Measurements from ENCODE around the gene FSTL1. TPM values are rescaled to one million over a fixed set of nuclear protein-coding genes. Genes with fewer than 3 reads are reported as not detected.

Gene FSTL1, protein sequence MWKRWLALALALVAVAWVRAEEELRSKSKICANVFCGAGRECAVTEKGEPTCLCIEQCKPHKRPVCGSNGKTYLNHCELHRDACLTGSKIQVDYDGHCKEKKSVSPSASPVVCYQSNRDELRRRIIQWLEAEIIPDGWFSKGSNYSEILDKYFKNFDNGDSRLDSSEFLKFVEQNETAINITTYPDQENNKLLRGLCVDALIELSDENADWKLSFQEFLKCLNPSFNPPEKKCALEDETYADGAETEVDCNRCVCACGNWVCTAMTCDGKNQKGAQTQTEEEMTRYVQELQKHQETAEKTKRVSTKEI
- 100 to 1,000 TPM; 451 to 563 (median 556) TPM for polyA plus RNA-seq (ENCODE audit: insufficient read depth in 1 of 5, insufficient read length in 5 of 5, low replicate concordance in 1 of 5)
- long read RNA-seq, donor 1, full-length matches to known transcripts, result 193 of 269 reads
- long read RNA-seq, donor 1, partial matches to known transcripts, result 39 of 269 reads
- long read RNA-seq, donor 1, other reads (novel, unspliced or antisense), result 37 of 269 reads
- long read RNA-seq, donor 2, full-length matches to known transcripts, result 43 of 48 reads
- long read RNA-seq, donor 2, partial matches to known transcripts, result 0 of 48 reads
- long read RNA-seq, donor 2, other reads (novel, unspliced or antisense), result 5 of 48 reads
- long read RNA-seq, donor 3, full-length matches to known transcripts, result 109 of 140 reads
- long read RNA-seq, donor 3, partial matches to known transcripts, result 19 of 140 reads
- long read RNA-seq, donor 3, other reads (novel, unspliced or antisense), result 12 of 140 reads
- long read RNA-seq, donor 4, full-length matches to known transcripts, result 101 of 126 reads
- long read RNA-seq, donor 4, partial matches to known transcripts, result 13 of 126 reads
- long read RNA-seq, donor 4, other reads (novel, unspliced or antisense), result 12 of 126 reads
- long read RNA-seq, donor 5, full-length matches to known transcripts, result 172 of 241 reads
- long read RNA-seq, donor 5, partial matches to known transcripts, result 42 of 241 reads
- long read RNA-seq, donor 5, other reads (novel, unspliced or antisense), result 27 of 241 reads
- long read RNA-seq, donor 6, full-length matches to known transcripts, result 143 of 349 reads
- long read RNA-seq, donor 6, partial matches to known transcripts, result 177 of 349 reads
- long read RNA-seq, donor 6, other reads (novel, unspliced or antisense), result 29 of 349 reads
- long read RNA-seq, donor 7, full-length matches to known transcripts, result 104 of 151 reads
- long read RNA-seq, donor 7, partial matches to known transcripts, result 26 of 151 reads
- long read RNA-seq, donor 7, other reads (novel, unspliced or antisense), result 21 of 151 reads
- long read RNA-seq, donor 8, full-length matches to known transcripts, result 35 of 41 reads
- long read RNA-seq, donor 8, partial matches to known transcripts, result 0 of 41 reads
- long read RNA-seq, donor 8, other reads (novel, unspliced or antisense), result 6 of 41 reads

DNA sequence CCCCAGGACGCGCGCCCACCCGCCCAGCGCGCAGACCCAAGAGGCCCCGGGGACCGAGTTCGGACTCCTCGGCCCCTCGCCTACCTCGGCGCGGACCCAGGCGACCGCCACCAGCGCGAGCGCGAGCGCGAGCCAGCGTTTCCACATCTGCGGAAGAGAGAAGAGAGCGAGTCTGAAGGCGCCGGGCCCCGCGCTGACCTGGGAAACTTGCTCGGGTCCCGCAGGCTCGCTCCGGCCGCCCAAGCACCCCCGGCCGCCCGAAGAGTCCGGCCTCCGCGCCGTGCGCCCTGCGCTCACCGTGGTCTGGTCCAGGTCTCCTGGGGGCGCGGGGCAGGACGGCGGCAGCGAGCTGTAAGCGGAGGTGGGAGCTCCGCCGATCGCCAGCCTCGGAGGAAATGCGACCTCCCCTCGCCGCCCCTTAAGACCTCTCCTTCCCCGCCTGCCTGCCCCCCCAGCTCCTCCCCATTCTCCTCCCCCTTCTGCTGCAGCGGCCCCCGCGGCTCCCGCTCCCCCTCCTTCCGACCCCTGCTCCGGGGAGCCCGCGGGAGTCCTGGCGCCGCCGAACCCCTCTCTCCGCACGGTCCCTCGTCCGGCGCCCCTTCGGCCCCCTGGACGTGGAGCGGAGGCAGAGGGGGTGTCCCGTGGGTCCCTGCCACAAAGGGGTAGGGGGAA is at the start of gene FSTL1:
Gene FSTL1, minus strand, starts transcription at position 393 of the 672 bp plus-strand sequence. Its CDS starts 246 bp downstream, at position 147.
- DNase-seq, result peak; percentile 82 to 85

- peak in 1 of 2 donors; percentile 42 for DNase-seq
These were observed 48.0 kb upstream of the FSTL1 start for GRCh38 chr3:120498556-120499346.

- DNase-seq, result no peak
These were observed 47.0 kb upstream of the FSTL1 start for GRCh38 chr3:120497818-120498217.

- DNase-seq, result peak in 1 of 2 donors; percentile 42
These were observed 46.5 kb upstream of the FSTL1 start for GRCh38 chr3:120497336-120497735.

DNA sequence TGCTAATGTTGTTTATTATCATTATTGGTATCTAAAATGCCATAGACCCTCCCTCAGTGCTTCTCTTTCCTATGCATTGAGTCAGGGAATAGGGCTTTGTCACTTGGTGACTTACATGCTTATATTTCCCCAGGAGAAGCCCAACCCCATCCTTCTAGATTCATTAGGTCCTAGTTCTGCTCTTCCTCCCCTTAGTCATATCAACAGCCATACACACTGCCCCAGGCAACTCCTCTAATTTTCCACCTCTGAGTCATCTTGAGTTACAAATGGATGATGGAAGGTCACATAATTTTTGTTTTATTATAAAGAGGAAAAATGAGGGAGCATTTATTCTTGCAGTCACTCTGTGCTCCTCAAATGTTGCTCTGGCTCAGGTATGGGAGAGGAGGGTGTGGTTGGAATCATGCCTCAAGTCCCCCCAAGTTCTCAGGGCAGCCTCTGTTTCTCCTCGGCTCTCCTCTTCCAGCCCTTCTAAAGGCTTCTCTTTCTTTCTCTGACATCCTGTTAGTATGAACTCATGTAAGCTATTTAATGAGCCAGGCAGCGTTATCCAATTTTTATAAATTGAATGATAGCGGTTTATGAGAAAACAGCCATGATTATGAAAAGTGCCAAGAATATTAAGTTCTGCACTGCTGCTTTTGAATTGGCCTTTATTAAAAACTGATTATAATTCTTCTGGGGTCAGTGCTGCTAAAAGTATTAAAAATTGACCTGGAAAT is 45.6 kb upstream of the FSTL1 start:
- no peak for DNase-seq

DNA sequence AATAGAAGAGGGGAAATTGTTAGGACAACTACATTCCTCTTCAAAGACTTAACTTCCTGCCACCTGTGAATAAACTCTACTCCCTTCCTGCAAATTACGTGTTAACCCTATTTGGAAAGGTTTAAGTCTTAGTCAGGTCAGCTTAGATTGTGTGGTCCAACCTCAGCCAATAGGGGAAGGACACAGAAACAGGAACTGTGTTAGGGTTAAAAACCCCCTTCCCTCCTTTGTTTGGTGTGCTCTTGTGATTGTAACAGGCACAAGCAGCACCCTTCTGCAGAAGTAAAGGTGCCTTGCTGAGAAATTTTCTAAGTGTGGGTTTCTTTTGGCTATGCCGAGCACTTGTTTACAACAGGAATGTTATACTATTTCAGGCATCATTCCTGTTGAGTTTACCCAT is 45.0 kb upstream of the FSTL1 start:
- no peak for DNase-seq

DNA sequence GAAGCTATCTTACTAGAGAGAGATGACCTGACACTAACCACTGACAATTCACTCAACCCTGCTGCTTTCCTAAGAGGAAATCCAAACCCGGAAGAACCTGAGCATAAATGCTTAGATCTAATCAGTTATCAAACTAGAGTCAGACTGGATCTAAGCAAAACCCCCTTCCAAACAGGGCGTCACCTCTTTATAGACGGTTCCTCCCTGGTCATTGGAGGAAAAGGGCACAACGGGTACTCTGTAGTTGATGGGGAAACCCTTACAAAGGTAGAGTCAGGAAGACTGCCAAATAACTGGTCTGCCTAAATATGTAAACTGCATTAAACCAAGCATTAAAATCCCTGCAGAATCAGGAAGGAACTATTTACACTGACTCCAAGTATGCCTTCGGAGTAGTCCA is 41.3 kb upstream of the FSTL1 start:
- DNase-seq, result no peak

- no peak for DNase-seq
These were observed 38.6 kb upstream of the FSTL1 start for GRCh38 chr3:120489421-120489820.

- no peak for DNase-seq
These were observed 37.5 kb upstream of the FSTL1 start for GRCh38 chr3:120488296-120488695.

- no peak for DNase-seq
These were observed 36.4 kb upstream of the FSTL1 start for GRCh38 chr3:120487191-120487650.

DNA sequence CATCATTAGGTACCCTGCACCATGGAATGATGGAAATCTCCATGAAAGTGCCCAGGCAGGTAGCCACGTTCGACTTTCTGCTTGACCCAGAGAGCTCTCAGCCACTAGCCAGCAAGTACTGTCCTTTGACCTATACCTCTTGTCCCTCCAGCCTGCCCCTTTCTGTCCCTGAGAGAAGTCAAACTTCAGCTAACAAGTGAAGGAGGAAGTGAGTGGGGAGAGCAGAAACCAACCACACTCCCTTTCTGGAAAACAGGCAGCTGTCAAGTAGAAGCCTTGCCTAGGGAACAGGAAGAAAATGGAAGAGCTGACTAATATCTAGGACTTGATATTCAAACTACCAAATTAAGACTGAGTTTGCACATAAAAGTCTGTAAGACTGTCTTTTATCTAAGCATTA is 30.3 kb upstream of the FSTL1 start:
- DNase-seq, result no peak

DNA sequence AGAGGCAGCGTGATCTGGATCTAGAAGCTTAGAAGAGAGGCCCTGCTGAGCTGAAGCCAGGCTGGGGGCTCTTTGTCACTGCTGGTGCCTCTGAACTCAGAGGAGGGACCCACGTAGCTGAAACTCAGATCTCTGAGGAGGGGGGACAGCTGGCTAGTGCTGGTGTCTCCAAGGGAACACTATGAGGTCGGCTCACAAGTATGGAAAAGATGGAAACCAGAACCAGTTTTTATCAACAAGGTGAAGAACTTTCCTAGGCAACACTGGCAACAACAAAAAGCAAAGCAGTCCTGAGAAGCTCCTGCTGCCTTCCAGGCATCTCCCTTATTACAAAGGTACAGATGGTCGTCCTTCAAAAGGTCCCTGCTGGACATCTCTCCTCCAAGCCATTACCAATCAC is 27.0 kb upstream of the FSTL1 start:
- DNase-seq, result no peak

- no peak for DNase-seq
These were observed 25.1 kb upstream of the FSTL1 start for GRCh38 chr3:120475722-120476377.

GRCh38 chr3:120473896-120474675 is 23.3 kb upstream of the FSTL1 start:
- DNase-seq, result no peak

GRCh38 chr3:120473389-120473788 is 22.6 kb upstream of the FSTL1 start:
- DNase-seq, result no peak

GRCh38 chr3:120472121-120472844 is 21.5 kb upstream of the FSTL1 start:
- DNase-seq, result no peak

DNA sequence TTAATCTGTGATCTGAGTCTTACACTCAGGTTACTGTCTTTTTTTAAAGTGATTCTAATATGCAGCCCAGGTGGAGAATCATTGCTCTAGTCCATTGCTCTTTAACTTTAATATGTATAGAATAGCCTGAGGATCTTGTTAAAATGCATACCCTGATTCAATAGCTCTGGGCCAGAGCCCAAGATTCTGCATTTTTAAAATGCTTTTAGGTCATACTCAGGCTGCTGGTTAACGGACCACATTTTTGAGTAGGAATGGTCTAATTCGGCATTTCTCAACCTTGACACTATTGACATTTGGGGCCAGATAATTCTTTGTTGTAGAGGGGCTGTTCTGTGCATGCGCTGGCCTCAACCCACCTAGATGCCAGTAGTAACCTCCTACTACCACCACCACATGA is 20.9 kb upstream of the FSTL1 start:
- DNase-seq, result no peak

Data from right lung (tissue), 10 donors.